ENCODE measurements around the gene HRH4.
A peak's percentile ranks its signal among the peaks of the same experiment; 100 is the strongest.

The HRH4 gene, protein sequence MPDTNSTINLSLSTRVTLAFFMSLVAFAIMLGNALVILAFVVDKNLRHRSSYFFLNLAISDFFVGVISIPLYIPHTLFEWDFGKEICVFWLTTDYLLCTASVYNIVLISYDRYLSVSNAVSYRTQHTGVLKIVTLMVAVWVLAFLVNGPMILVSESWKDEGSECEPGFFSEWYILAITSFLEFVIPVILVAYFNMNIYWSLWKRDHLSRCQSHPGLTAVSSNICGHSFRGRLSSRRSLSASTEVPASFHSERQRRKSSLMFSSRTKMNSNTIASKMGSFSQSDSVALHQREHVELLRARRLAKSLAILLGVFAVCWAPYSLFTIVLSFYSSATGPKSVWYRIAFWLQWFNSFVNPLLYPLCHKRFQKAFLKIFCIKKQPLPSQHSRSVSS

GRCh38 chr18:24460388-24460787, at the start of gene HRH4:
Gene HRH4, plus strand, starts transcription at chr18:24460637. Its CDS starts 92 bp downstream, at chr18:24460729.
- no peak for DNase-seq

GRCh38 chr18:24413148-24413547, 47.3 kb upstream of the HRH4 start:
- DNase-seq: no peak

DNA sequence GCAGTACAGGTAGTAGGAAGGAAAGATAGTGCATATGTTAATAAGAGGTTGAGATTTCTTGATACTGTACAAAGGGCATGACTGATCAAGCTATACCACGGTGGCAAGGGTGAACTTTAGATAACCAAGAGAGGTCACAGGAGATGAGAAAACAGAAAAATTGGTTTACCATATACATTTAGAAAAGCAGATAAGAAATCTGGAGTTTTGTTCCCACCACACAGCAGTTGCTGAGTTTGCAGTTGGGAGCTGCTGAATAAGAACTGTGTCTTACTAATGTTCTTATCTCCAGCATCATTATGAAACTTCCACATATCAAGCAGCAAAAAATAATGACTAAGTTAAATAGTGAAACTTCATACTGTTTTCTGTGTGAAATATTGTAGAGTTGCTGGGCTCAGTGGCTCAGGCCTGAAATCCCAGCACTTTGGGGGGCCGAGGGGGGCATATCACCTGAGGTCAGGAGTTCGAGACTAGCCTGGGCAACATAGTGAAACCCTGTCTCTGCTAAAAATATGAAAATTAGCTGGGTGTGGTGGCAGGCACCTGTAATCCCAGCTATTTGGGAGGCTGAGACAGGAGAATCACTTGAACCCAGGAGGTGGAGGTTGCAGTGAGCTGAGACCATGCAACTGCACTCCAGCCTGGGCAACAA, 46.0 kb upstream of the HRH4 start:
- DNase-seq: no peak

GRCh38 chr18:24417480-24417879, 43.0 kb upstream of the HRH4 start:
- no peak for DNase-seq

DNA sequence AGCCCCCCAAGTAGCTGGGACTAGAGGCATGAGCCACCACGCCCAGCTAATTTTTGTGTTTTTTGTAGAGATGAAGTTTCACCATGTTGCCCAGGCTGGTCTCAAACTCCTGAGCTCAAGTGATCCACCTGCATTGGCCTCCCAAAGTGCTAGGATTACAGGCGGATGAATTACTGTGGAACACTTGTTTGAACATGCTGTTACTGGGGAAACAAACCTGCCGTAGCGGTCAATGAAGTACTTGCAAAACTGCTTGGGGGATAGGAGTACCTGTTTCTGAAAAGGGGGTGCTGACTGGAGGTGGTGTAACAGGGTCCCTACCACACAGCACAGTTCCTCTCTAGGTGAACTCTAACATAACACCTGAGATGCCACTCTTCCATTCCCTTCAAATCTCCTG, 39.9 kb upstream of the HRH4 start:
- no peak for DNase-seq

DNA sequence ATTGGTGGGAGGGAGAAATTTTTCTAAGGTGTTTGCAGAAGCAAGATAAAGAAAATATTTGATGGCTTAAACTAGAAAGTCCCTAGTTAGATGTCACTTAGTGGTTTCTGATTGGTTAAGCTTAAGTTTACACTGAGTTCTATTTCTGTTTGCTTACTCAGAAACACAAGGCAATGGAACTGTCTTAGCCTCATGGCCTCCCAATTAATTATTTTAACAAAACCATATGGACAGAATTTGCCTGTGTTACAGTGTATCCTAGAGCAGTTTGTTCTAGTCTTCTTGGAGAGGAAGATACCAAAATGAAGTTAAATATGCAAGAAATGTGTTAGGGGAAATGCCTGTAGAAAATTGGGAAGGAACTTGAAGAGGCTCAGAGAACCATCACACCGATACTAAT, 38.6 kb upstream of the HRH4 start:
- DNase-seq: no peak

GRCh38 chr18:24426073-24426397, 34.4 kb upstream of the HRH4 start:
- no peak for DNase-seq

GRCh38 chr18:24426398-24427294, 33.8 kb upstream of the HRH4 start, which contains the start of gene IMPACT:
Gene IMPACT, plus strand, starts transcription at chr18:24426670. Its CDS starts 87 bp downstream, at chr18:24426757.
- DNase-seq: peak; percentile 87

DNA sequence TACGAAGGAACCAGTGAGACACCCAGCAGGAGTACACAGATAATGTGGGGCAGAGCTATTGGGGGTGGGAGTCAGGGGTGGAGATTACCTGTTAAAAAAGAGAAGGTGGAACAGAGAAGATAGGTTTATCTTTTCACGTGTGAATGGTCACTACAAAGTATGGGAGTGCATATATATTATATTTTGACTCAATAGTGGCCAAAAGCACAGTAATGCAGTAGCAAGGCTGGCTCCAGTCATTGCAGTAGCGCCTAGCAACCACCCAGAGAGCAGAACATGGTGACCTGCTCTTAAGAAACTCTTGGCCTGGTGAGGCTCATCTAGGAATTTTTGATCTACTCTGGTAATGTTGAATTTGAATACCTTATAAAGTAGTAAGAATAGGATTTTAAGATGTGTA, 33.0 kb upstream of the HRH4 start:
- DNase-seq: no peak

DNA sequence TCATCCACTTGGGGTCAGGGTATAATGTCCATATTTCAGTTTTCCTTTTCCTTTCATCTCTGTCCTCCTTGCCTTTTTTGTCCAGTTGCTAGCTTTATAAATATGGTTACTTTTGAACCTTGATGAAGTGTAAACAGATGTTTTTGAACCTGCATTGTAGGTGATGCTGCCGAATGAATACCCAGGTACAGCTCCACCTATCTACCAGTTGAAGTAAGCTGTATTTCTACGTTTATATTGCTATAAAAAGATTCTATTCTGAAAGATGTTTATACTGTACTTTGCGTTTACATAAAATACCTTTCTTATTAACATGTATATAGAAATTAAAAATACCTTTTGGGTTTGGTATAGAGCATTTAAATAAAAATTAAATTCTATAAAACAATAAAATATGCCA, 31.7 kb upstream of the HRH4 start:
- no peak for DNase-seq

GRCh38 chr18:24429188-24429587, 31.2 kb upstream of the HRH4 start:
- DNase-seq: no peak

DNA sequence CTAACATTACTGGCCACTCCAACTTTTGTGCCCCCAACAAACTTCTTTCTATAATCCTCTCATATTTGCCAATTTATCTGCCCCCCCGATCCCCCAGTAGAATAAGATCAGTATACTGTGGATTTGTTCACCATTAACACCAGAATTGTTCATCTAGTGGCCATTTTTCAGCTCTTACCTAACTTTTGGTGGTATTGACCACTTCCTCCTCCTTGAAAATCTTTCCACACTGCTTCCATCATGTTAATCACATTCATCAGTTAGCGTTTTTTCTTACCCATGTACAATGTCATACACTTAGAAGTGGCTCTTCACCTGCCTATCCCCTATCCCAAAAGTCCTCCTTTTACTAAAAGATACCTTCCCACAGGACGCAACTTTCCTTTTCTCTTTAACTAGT, 27.8 kb upstream of the HRH4 start:
- no peak for DNase-seq

- no peak for DNase-seq
Measured at GRCh38 chr18:24436939-24437338, 23.5 kb upstream of the HRH4 start.

DNA sequence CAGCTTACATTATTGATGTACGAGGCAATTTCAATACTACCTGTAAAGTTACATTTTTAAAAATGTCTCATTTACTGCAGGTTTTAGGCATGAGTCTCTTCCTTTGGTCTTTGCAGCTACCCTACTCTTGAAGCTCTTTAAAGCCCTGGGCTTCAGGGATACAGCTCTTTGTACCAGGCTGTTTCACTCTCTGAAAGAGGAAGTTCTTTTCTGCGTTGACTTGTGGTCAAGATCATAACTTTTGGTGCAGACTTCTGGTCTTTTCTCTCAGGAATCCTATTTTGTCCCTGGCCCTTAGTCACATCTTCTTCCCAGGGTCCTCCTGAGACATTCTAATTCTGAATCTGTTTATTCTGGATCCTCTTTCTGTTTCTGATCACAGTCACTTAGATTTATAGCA, 16.6 kb upstream of the HRH4 start:
- DNase-seq: no peak

DNA sequence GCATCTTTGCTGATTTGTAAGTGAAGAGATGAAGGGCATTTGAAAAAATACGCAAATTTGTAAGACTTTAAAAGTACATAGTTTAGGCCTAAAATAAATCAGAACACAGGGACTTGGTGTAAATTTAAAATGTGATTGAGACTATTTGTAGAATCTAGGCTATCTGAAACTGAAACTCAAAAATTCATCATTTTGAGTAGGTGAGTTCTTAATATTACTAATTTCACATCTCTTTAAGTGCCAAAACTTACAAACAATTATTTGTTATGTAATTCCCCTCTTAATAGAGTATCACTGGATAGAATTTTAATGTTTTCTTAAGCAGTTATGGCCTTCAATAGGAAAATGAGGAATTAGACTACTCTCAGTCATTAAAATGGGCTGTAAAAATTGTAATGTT, 14.0 kb upstream of the HRH4 start:
- no peak for DNase-seq

DNA sequence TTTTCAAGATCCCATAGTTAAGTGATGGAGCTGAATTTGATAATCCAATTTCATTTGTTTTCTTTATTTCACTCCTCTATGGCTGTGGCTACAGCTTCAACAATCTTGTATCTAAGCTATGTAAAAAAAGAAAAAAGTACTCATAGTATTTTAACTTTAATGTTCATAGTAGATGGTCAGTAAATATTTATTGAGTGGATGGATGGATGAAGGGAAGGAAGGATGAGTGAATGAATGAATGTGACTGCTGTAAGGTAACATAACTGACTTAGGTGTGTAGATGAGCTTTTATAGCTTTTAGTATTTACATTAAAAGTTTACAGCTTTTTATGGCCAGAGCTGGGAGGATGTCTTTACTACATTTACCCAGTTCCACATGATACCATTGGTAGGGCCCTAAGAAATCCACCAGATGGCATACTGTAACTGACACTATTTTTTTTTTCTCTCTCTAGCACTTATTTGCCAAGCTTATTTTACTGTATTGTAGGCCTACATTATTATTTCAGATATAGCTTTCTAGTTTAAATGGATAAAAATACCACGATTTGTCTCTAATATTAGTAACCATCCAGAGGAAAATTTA, 13.4 kb upstream of the HRH4 start:
- DNase-seq: no peak

- no peak for DNase-seq
Measured at GRCh38 chr18:24447961-24448360, 12.5 kb upstream of the HRH4 start.

GRCh38 chr18:24456549-24456948, 3.9 kb upstream of the HRH4 start:
- no peak for DNase-seq

- DNase-seq: no peak
Measured at GRCh38 chr18:24459772-24460171, 665 bp upstream of the HRH4 start.

DNA sequence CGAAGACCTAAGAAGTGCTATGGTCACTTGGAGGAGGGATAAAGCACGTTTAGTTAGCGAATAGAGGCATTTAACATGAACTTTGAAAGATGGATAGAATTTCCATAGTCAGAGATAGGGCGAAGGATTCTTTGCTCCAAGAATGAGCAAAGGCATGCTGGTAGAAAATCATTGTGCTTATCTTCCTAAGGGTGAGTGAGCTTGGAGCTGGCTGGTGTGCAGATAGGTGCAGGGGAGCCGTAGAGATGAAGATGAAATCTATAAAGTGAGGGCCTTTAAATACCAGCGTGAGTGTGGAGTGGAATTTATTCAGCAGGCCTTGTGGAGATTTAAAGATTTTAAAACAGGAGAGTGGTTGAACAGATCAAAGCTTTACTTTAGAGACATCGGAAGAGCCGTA, 1.6 kb downstream of the HRH4 start:
- DNase-seq: no peak

DNA sequence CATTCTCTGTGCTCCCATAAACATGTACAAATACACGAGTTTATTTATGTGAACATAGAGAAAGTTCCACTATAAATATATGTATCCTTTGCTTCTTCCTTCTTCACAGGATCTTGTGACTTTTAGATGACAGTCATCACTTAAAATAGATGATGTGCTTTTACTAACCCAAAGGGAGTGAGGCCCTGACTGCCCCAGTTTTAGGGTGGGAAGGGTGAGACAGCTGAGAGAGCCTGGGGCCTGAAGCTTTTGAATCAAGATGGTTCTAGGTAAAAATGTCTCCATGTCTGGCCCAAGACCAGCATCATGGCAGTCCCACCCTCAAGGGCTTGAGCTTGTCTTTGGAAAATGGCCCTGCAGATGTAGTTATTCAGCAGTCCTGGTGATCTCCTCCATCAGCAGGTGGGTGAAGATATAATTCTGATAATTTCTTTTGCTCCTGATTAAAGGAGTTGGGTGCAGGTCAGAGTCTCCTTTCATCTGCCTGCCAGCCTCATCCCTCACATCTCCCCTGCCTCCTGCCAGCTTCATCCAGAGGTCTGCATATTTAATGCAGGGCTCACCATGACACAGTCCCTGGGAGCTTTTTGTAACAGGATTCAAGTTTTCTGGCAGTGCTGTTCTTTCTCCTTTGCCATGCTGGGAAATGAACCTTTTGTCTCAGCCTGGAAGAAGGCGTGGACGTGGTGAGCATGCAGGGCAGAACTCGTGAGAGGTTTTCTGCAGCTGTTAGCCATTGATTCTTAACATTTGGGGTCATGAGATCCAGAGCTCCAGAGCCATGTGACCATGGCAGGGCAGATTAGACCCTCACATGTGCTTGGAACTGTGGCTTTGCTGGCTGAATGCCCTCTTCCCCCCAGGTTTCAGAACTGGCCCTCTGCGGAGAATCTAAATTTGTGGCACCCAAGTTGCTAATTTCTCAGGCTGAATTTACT, 2.7 kb downstream of the HRH4 start:
- no peak for DNase-seq

GRCh38 chr18:24465486-24465885, 5.0 kb downstream of the HRH4 start:
- no peak for DNase-seq
